Nephron (organoid): ENCODE data around the gene MESP2.

Experiments used
- H3K27ac Mint-ChIP-seq, 3 experiments: 2 replicates each; pipeline ENCODE4 v1.8.0; 2020; ENCODE audit warnings: mixed read lengths in 3 of 3, mild to moderate bottlenecking in 2 of 3, moderate library complexity in 1 of 3
- H3K27me3 Mint-ChIP-seq: 2 replicates; pipeline ENCODE4 v1.8.0; 2021; ENCODE audit warnings: low read depth, mild to moderate bottlenecking, moderate library complexity, mixed read lengths
- H3K36me3 Mint-ChIP-seq: 2 replicates; pipeline ENCODE4 v1.8.0; 2020; ENCODE audit warnings: low read depth, mixed read lengths
- H3K4me1 Mint-ChIP-seq: 2 replicates; pipeline ENCODE4 v1.8.0; 2020; ENCODE audit warnings: mixed read lengths
- H3K4me3 Mint-ChIP-seq, 3 experiments: 2 replicates each; pipeline ENCODE4 v1.8.0; 2020; ENCODE audit warnings: mild to moderate bottlenecking in 3 of 3, mixed read lengths in 3 of 3, moderate library complexity in 2 of 3
- H3K9me3 Mint-ChIP-seq: 2 replicates; pipeline ENCODE4 v1.8.0; 2020; ENCODE audit warnings: mixed read lengths
- TF ChIP-seq, protein P1 (sequence below), 3 experiments: fragments of 200-600 bp; sonication (generic); IDR thresholded peaks; one replicate each; pipeline ENCODE4 v1.5.0; 2021; ENCODE audit warnings: antibody characterized with exemption in 3 of 3; ENCODE audit not compliant: unreplicated experiment in 3 of 3

MESP2 gene

GRCh38 chr15:89809093-89809786, 33.1 kb downstream of the MESP2 start:
- Mint-ChIP-seq H3K9me3 (no peaks in the 10 kb centered on the region), H3K36me3 (no peaks in the 10 kb centered on the region), H3K27me3 (peaks cover 33% of the 10 kb centered on the region), H3K4me1 (peaks cover 29% of the 10 kb centered on the region), H3K27ac (peak overlapping the region; percentile 19 to 99 (median 90)), H3K4me3 (peak overlapping the region in 2 of 3 experiments; percentile 19 to 41)
- TF ChIP-seq, protein P1, sequence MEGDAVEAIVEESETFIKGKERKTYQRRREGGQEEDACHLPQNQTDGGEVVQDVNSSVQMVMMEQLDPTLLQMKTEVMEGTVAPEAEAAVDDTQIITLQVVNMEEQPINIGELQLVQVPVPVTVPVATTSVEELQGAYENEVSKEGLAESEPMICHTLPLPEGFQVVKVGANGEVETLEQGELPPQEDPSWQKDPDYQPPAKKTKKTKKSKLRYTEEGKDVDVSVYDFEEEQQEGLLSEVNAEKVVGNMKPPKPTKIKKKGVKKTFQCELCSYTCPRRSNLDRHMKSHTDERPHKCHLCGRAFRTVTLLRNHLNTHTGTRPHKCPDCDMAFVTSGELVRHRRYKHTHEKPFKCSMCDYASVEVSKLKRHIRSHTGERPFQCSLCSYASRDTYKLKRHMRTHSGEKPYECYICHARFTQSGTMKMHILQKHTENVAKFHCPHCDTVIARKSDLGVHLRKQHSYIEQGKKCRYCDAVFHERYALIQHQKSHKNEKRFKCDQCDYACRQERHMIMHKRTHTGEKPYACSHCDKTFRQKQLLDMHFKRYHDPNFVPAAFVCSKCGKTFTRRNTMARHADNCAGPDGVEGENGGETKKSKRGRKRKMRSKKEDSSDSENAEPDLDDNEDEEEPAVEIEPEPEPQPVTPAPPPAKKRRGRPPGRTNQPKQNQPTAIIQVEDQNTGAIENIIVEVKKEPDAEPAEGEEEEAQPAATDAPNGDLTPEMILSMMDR (IDR thresholded peaks at IDR 0.05; ENCODE audit: unreplicated experiment in 3 of 3) = no peak

DNA sequence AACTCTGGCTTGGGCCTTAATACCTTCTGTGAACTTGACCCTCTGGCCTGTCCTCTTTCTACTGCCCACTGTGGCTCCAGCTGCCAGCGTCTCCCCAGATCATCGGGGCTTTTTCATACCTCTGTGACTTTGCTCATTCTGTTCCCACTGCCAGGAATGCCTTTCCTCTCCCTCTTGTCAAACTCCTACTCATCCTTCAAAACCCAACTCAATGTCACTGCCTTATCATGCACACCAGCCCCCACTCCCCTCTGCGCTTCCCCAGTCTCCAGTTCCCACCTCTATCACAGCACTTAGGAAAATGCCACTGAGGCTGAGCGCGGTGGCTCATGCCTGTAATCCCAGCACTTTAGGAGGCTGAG, 33.6 kb downstream of the MESP2 start:
- Mint-ChIP-seq H3K4me3 (no peak overlapping the region), H3K4me1 (peaks cover 29% of the 10 kb centered on the region), H3K27me3 (peaks cover 33% of the 10 kb centered on the region), H3K27ac (peak overlapping the region in 2 of 3 experiments; percentile 90 to 99), H3K9me3 (no peaks in the 10 kb centered on the region), H3K36me3 (no peaks in the 10 kb centered on the region)
- TF ChIP-seq, protein P1 (IDR thresholded peaks at IDR 0.05; ENCODE audit: unreplicated experiment in 3 of 3) = no peak

DNA sequence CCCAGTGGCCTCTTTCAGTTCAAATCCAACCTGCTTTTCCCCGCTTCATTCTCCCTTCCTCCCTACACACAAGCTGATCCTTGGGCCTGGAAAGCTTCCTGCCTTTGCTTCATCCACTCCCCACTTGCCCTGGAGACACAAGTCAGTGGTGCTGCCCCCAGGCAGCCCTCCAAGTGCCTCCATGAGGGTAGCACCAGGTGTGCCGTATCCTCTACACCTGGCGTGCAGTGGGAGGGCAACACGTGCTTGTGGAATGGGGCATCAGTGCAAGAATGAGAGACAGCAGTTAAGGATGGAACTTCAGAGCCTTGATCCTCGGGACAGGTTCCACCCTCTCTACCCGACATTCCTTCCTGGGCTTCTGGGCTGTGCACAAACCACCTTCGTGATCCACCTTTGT, 34.7 kb downstream of the MESP2 start:
- TF ChIP-seq, protein P1 (IDR thresholded peaks at IDR 0.05; ENCODE audit: unreplicated experiment in 3 of 3) = no peak
- peaks cover 44% of the 10 kb centered on the region for H3K27me3 Mint-ChIP-seq
- no peak overlapping the region for H3K4me3 Mint-ChIP-seq
- H3K4me1 Mint-ChIP-seq = peaks cover 30% of the 10 kb centered on the region
- peaks cover 4% of the 10 kb centered on the region for H3K9me3 Mint-ChIP-seq
- no peaks in the 10 kb centered on the region for H3K36me3 Mint-ChIP-seq
- peak overlapping the region; percentile 27 to 87 (median 71) for H3K27ac Mint-ChIP-seq

- TF ChIP-seq, protein P1 (IDR thresholded peaks at IDR 0.05; ENCODE audit: unreplicated experiment in 3 of 3) = no peak
- peaks cover 6% of the 10 kb centered on the region for H3K36me3 Mint-ChIP-seq
- H3K9me3 Mint-ChIP-seq = peaks cover 10% of the 10 kb centered on the region
- H3K27me3 Mint-ChIP-seq = peaks cover 56% of the 10 kb centered on the region
- H3K4me3 Mint-ChIP-seq = peak overlapping the region in 2 of 3 experiments; percentile 22 to 42
- peak overlapping the region in 2 of 3 experiments; percentile 78 to 87 for H3K27ac Mint-ChIP-seq
- H3K4me1 Mint-ChIP-seq = peaks cover 35% of the 10 kb centered on the region
Measured at GRCh38 chr15:89812011-89812846, 36.1 kb downstream of the MESP2 start.

- H3K27ac Mint-ChIP-seq = peak overlapping the region in 1 of 3 experiments; percentile 70
- peaks cover 55% of the 10 kb centered on the region for H3K27me3 Mint-ChIP-seq
- peaks cover 6% of the 10 kb centered on the region for H3K36me3 Mint-ChIP-seq
- peak overlapping the region in 2 of 3 experiments; percentile 36 to 42 for H3K4me3 Mint-ChIP-seq
- H3K9me3 Mint-ChIP-seq = peaks cover 10% of the 10 kb centered on the region
- H3K4me1 Mint-ChIP-seq = peaks cover 33% of the 10 kb centered on the region
- TF ChIP-seq, protein P1 (IDR thresholded peaks at IDR 0.05; ENCODE audit: unreplicated experiment in 3 of 3) = no peak
Measured at GRCh38 chr15:89812847-89813320, 36.8 kb downstream of the MESP2 start.
